HepG2 (cell line): ENCODE measurements around the gene SOX5. TPM values are rescaled to one million over a fixed set of nuclear protein-coding genes. Genes with fewer than 3 reads are reported as not detected.

ENCODE experiments used
- ATAC-seq: fragments of 200-7000 bp; cut with Tn5 transposase; 3 replicates; pipeline ENCODE4 v1.9.1; 2020; ENCODE audit warnings: mild to moderate bottlenecking, moderate library complexity
- BruUV-seq: library from RNA; stranded (reverse); fragments of 400-500 nt; replicated peaks from 2 replicates; lab custom pipeline; 2021; lab: Mats Ljungman, UMichigan
- CTCF ChIA-PET: fragments of 300-600 bp; formaldehyde crosslinking; extraction: SDS; loops from one replicate; lab custom pipeline; 2021; ENCODE audit warnings: low total read pairs, inconsistent platforms, low intra/inter-chr PET ratio; lab: Yijun Ruan, JAX
- POLR2A ChIA-PET: fragments of 350-600 bp; sonication (Branson Sonifier 250); formaldehyde crosslinking; loops from one replicate; lab custom pipeline; 2020; ENCODE audit warnings: antibody characterized with exemption, inconsistent platforms; lab: Yijun Ruan, JAX
- DNase-seq: peaks from one replicate; pipeline ENCODE4 v3.0.0-alpha.2; 2015; ENCODE audit warnings: low spot score
- FAIRE-seq: peaks from 3 replicates; lab custom pipeline; 2011; peaks lifted over from hg19 to GRCh38; lab: Jason Lieb, UNC
- H2AFZ ChIP-seq: one replicate; pipeline ENCODE4 v1.6.1; 2011; ENCODE audit warnings: low read length, inconsistent platforms
- H3K27ac ChIP-seq: fragments of 300-600 bp; 3 replicates; pipeline ENCODE4 v1.8.0; 2011; ENCODE audit warnings: mixed run types, mild to moderate bottlenecking, mixed read lengths, low read length, inconsistent platforms; ENCODE audit not compliant: insufficient read depth; ENCODE audit errors: extremely low read length
- H3K27me3 ChIP-seq, 2 experiments: fragments of 200-600 bp in 1 of 2; 2 replicates in 1 of 2; 3 replicates in 1 of 2; pipeline versions ENCODE4 v1.6.0 to v1.8.0; 2011; ENCODE audit warnings: low read length in 2 of 2, mild to moderate bottlenecking in 2 of 2, moderate library complexity in 2 of 2, inconsistent platforms in 1 of 2; ENCODE audit not compliant: insufficient read depth in 2 of 2, control insufficient read depth in 1 of 2
- H3K36me3 ChIP-seq, 2 experiments: fragments of 200-600 bp in 1 of 2; replicated peaks in 1 of 2; 2 replicates in 1 of 2; 3 replicates in 1 of 2; pipeline versions ENCODE4 v1.5.1 to v1.8.0; 2011; ENCODE audit warnings: low read length in 2 of 2, inconsistent platforms in 1 of 2; ENCODE audit not compliant: insufficient read depth in 2 of 2, control insufficient read depth in 1 of 2
- H3K4me1 ChIP-seq: 2 replicates; pipeline ENCODE4 v1.5.1; 2012; ENCODE audit warnings: low read length, inconsistent platforms; ENCODE audit not compliant: insufficient read depth
- H3K4me2 ChIP-seq: 2 replicates; pipeline ENCODE4 v1.6.0; 2011; ENCODE audit warnings: low read depth, low read length, inconsistent platforms
- H3K4me3 ChIP-seq, 3 experiments: fragments of 200-600 bp in 1 of 3; sonication (generic), shearing (Covaris generic) in 1 of 3; replicated peaks in 1 of 3; 2 replicates each; pipeline ENCODE4 v1.5.1; 2011 to 2016; ENCODE audit warnings: low read length in 3 of 3, inconsistent platforms in 2 of 3, low read depth in 2 of 3, mild to moderate bottlenecking in 2 of 3, control low read depth in 1 of 3, mixed read lengths in 1 of 3; ENCODE audit not compliant: insufficient read depth in 1 of 3
- H3K79me2 ChIP-seq: one replicate; pipeline ENCODE4 v1.6.1; 2011; ENCODE audit warnings: low read length, inconsistent platforms; ENCODE audit not compliant: insufficient read depth
- H3K9ac ChIP-seq: 2 replicates; pipeline ENCODE4 v1.6.0; 2011; ENCODE audit warnings: mild to moderate bottlenecking, low read depth, low read length, inconsistent platforms; ENCODE audit not compliant: insufficient read depth
- H3K9me3 ChIP-seq: 2 replicates; pipeline ENCODE4 v1.5.1; 2012; ENCODE audit warnings: mild to moderate bottlenecking, low read length
- H4K20me1 ChIP-seq: 2 replicates; pipeline ENCODE4 v1.6.0; 2011; ENCODE audit warnings: inconsistent platforms, mild to moderate bottlenecking, low read length, moderate library complexity; ENCODE audit not compliant: insufficient read depth
- KDM3A ChIP-seq: IDR thresholded peaks from 2 replicates; pipeline ENCODE4 v1.6.1; 2018; ENCODE audit warnings: low read depth, missing compliant biosample characterization
- MIXL1 ChIP-seq: IDR thresholded peaks from 2 replicates; pipeline ENCODE4 v1.6.1; 2016
- RBAK ChIP-seq: sonication (generic); formaldehyde crosslinking; IDR thresholded peaks from 2 replicates; pipeline ENCODE4 v1.5.1; 2020; ENCODE audit warnings: mild to moderate bottlenecking, missing genetic modification reagents
- RCOR2 ChIP-seq: IDR thresholded peaks from 2 replicates; pipeline ENCODE4 v1.6.1; 2016; ENCODE audit warnings: missing biosample characterization, missing genetic modification reagents
- SUZ12 ChIP-seq: fragments of 150-350 bp; IDR thresholded peaks from 2 replicates; pipeline ENCODE4 v1.6.1; 2014; ENCODE audit warnings: low read depth, low read length
- U2AF1 ChIP-seq: fragments of 200-400 bp; formaldehyde crosslinking; optimal IDR thresholded peaks from 2 replicates; pipeline ENCODE3; 2017; ENCODE audit warnings: mild to moderate bottlenecking, low read depth, low read length
- ZFP62 ChIP-seq: sonication (generic); formaldehyde crosslinking; IDR thresholded peaks from 2 replicates; pipeline ENCODE4 v1.4.0; 2020; ENCODE audit warnings: missing genetic modification reagents
- ZNF142 ChIP-seq: sonication (generic); formaldehyde crosslinking; IDR thresholded peaks from 2 replicates; pipeline ENCODE4 v1.4.0; 2020; ENCODE audit warnings: missing genetic modification reagents
- ZNF296 ChIP-seq: sonication (generic); formaldehyde crosslinking; conservative IDR thresholded peaks from 2 replicates; pipeline ENCODE4 v1.5.0; 2020; ENCODE audit warnings: mild to moderate bottlenecking, missing genetic modification reagents
- ZNF432 ChIP-seq: sonication (generic); formaldehyde crosslinking; IDR thresholded peaks from 2 replicates; pipeline ENCODE4 v1.5.0; 2020; ENCODE audit warnings: missing genetic modification reagents, mild to moderate bottlenecking, borderline replicate concordance
- ZNF501 ChIP-seq: sonication (generic); formaldehyde crosslinking; IDR thresholded peaks from 2 replicates; pipeline ENCODE4 v1.5.1; 2020; ENCODE audit warnings: mild to moderate bottlenecking, moderate library complexity, missing genetic modification reagents
- WGBS: methylation state at CpG from one replicate; pipeline ENCODE4 v1.1.6; 2017; ENCODE audit warnings: low lambda C conversion rate; 5-methylcytosine and 5-hydroxymethylcytosine counted together
- in situ Hi-C: cut with HindIII; loops from 2 replicates; pipeline ENCODE4 v1.10.0; 2017; ENCODE audit warnings: low pct_unique_long_range_greater_than_20kb; ENCODE audit not compliant: extremely low pct_ligation_motif_present
- intact Hi-C: fragments of 100-400 bp; cut with micrococcal nuclease; formaldehyde crosslinking; loops from one replicate; pipeline ENCODE4 v1.10.0; 2022; ENCODE audit not compliant: unreplicated experiment
- polyA plus RNA-seq, 8 experiments: library from polyadenylated mRNA; depleted of rRNA in 3 of 8; stranded (reverse) in 7 of 8; unstranded in 1 of 8; fragments of >200 nt; fragmentation: Illumina TruSeq in 4 of 8; extraction: Trizol in 4 of 8; gene quantifications; 2 replicates each; pipeline versions ENCODE4 v1.2.1 to v1.2.3, GENCODE V29; 2011 to 2016; ENCODE audit warnings: low read depth in 4 of 8, missing spikeins in 1 of 8, mixed read lengths in 1 of 8; ENCODE audit not compliant: insufficient read depth in 1 of 8
- total RNA-seq, 5 experiments: library from RNA; depleted of rRNA; stranded (reverse); fragments of >200 nt; fragmentation: Illumina TruSeq; extraction: Trizol; gene quantifications; 2 replicates each; pipeline ENCODE4 v1.2.3, GENCODE V29; 2016; ENCODE audit warnings: low read depth in 1 of 5
- TF ChIP-seq, protein P1 (sequence below): sonication (generic); formaldehyde crosslinking; IDR thresholded peaks from 2 replicates; pipeline ENCODE4 v1.4.0; 2020; ENCODE audit warnings: low read depth, mild to moderate bottlenecking, missing genetic modification reagents

Gene SOX5
- total and polyA plus RNA-seq, 2 of the 13 experiments (the other 11 are each of a cell fraction or from before 2014, with no cell fraction given), result 18.5 to 76.4 TPM

- H2AFZ ChIP-seq, result no peak overlapping the region
- H3K79me2 ChIP-seq, result no peaks in the 10 kb centered on the region
- FAIRE-seq (no peak), ATAC-seq (no peak), DNase-seq (no peak)
- no peaks in the 10 kb centered on the region for H3K4me1 ChIP-seq
- POLR2A ChIA-PET, result no interaction called here
- H3K36me3 ChIP-seq, result peaks cover 3 to 4% of the 10 kb centered on the region in 2 experiments; a peak in 3 of 5 replicates
- CTCF ChIA-PET, result no interaction called here
- H3K4me3 ChIP-seq, result no peak overlapping the region
- H3K9me3 ChIP-seq, result no peaks in the 10 kb centered on the region
- no peaks in the 10 kb centered on the region for H3K27me3 ChIP-seq
- H3K4me2 ChIP-seq, result no peak overlapping the region
- no TSS peak for BruUV-seq
- TF ChIP-seq RBAK (CRISPR knock-in tag) (no peak), ZNF142 (CRISPR knock-in tag) (no peak), ZFP62 (no peak), SUZ12 (no peak), ZNF296 (CRISPR knock-in tag) (no peak), RCOR2 (no peak), U2AF1 (no peak), KDM3A (no peak), ZNF501 (no peak), MIXL1 (no peak), ZNF432 (no peak)
- TF ChIP-seq, protein P1, sequence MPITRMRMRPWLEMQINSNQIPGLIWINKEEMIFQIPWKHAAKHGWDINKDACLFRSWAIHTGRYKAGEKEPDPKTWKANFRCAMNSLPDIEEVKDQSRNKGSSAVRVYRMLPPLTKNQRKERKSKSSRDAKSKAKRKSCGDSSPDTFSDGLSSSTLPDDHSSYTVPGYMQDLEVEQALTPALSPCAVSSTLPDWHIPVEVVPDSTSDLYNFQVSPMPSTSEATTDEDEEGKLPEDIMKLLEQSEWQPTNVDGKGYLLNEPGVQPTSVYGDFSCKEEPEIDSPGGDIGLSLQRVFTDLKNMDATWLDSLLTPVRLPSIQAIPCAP (CRISPR knock-in tag), result no peak
- TF ChIP-seq, all 625 proteins: peak for 0
- in situ Hi-C loops (no loop called here), intact Hi-C loops (no loop called here)
- Histone ChIP-seq H4K20me1 (no peaks in the 10 kb centered on the region), H3K27ac (no peak overlapping the region), H3K9ac (no peak overlapping the region)
- 94% methylated on average over 3 of the region's 3 CpGs for WGBS
These were observed 352.9 kb downstream of the SOX5 start for GRCh38 chr12:23596568-23596967.
